ENCODE measurements around the gene VWA3B.

GRCh38 chr2:98172150-98172765 is 85.3 kb downstream of the VWA3B start:
- no peak for TF ChIP-seq CTCF (conservative IDR thresholded peaks at IDR 0.05; ENCODE audit: low read depth, low read length)
- no peak for TF ChIP-seq EZH2 (IDR thresholded peaks at IDR 0.05; ENCODE audit: borderline replicate concordance, low read depth, low read length, poor library complexity, severe bottlenecking)

Data from A673 (cell line).